ENCODE data around the gene AMN. TPM values are rescaled to one million over a fixed set of nuclear protein-coding genes. Genes with fewer than 3 reads are reported as not detected.

The AMN gene
- total RNA-seq, 2 donors from 2014 or later = 1.9 to 3.2 TPM

DNA sequence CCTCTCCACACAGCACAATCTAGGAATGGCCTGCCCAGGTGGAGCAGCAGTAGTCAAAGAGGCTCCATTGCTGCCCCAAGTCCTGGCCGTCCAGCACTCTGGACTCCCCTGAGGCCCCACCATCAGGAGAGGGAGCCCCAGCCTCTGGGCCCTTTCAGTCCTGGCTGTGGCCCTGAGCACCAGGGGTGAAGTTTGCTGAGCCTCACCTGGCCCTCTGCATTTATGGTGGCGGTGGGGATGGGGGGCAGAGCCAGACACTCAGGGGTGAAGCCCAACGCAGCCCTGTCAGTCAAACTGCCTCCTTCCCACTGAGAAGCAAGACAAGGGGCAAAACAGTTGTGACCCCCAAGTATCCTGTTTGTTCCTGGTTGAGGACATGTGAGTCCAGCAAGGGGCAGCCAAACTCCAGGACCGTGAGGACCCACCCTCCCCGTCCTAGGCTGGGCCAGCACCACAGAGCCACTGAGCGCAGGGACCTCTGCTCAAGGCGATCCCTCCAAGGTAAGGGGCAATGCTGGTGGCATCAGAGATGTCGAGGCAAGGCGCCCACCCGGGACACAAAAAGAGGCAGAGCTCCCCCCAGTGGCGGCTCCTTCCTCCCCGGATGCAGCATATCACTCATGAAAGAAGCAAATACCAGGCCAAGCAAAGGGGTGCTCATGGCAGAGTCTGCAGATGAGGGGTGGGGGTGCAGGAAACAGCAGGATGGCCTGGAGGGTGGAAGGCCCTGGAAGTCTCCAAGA is 4.8 kb upstream of the AMN start:
- Mint-ChIP-seq H3K4me3 (no peak overlapping the region), H3K27ac (no peak overlapping the region), H3K4me1 (no peaks in the 10 kb centered on the region), H3K27me3 (ENCODE audit: insufficient read depth) (no peaks in the 10 kb centered on the region), H3K9me3 (no peaks in the 10 kb centered on the region), H3K36me3 (ENCODE audit: low read depth) (no peaks in the 10 kb centered on the region)
- Histone ChIP-seq H3K9me3 (ENCODE audit: control insufficient read depth, low read length) (no peaks in the 10 kb centered on the region), H3K36me3 (ENCODE audit: control insufficient read depth, insufficient read depth, low read length) (no peaks in the 10 kb centered on the region), H3K4me3 (ENCODE audit: low read length) (no peak overlapping the region), H3K27ac (ENCODE audit: low read depth, low read length) (no peak overlapping the region), H3K27me3 (ENCODE audit: control insufficient read depth, insufficient read depth, low read length, poor library complexity, severe bottlenecking) (peaks cover 27% of the 10 kb centered on the region), H3K4me1 (ENCODE audit: control insufficient read depth, insufficient read depth, low read length) (no peaks in the 10 kb centered on the region), H3K9ac (ENCODE audit: extremely low read depth, low read length, poor library complexity, severe bottlenecking) (no peak overlapping the region)
- WGBS, 2 experiments (ENCODE audit: insufficient coverage in 1 of 2, insufficient read length in 1 of 2) = 40 to 49% methylated on average over 9 to 12 of the region's 12 CpGs
- DNase-seq = peak; percentile 92
- peak; percentile 88 for TF ChIP-seq CTCF (conservative IDR thresholded peaks at IDR 0.05)

DNA sequence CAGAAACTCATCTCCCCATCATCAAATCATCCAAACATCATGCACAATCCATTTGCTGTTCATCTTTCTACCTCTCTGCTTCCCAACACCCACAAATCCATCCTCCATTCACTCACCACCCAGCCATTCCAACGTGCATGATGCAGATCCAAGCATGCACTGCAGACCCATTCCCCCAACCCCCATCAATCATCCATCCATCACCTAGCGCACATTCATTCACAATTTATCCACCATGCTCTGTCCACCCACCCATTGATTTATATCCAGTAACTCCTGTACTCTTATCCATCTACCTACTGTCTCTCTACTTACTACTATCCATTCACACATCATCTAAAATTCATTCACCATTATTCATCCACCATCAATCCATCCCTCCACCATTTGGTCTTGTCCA is 4.0 kb upstream of the AMN start:
- Histone ChIP-seq H3K9me3 (ENCODE audit: control insufficient read depth, low read length) (no peaks in the 10 kb centered on the region), H3K4me1 (ENCODE audit: control insufficient read depth, insufficient read depth, low read length) (no peaks in the 10 kb centered on the region), H3K27ac (ENCODE audit: low read depth, low read length) (no peak overlapping the region), H3K36me3 (ENCODE audit: control insufficient read depth, insufficient read depth, low read length) (no peaks in the 10 kb centered on the region), H3K27me3 (ENCODE audit: control insufficient read depth, insufficient read depth, low read length, poor library complexity, severe bottlenecking) (peaks cover 35% of the 10 kb centered on the region), H3K4me3 (ENCODE audit: low read length) (no peak overlapping the region), H3K9ac (ENCODE audit: extremely low read depth, low read length, poor library complexity, severe bottlenecking) (no peak overlapping the region)
- TF ChIP-seq CTCF (conservative IDR thresholded peaks at IDR 0.05) = no peak
- Mint-ChIP-seq H3K9me3 (no peaks in the 10 kb centered on the region), H3K4me1 (no peaks in the 10 kb centered on the region), H3K27ac (no peak overlapping the region), H3K4me3 (no peak overlapping the region), H3K27me3 (ENCODE audit: insufficient read depth) (peaks cover 3% of the 10 kb centered on the region), H3K36me3 (ENCODE audit: low read depth) (no peaks in the 10 kb centered on the region)
- WGBS, 2 experiments (ENCODE audit: insufficient coverage in 1 of 2, insufficient read length in 1 of 2) = 60 to 61% methylated on average over 2 of the region's 2 CpGs
- no peak for DNase-seq

GRCh38 chr14:102920273-102920997 is 2.0 kb upstream of the AMN start:
- H3K36me3 ChIP-seq (ENCODE audit: control insufficient read depth, insufficient read depth, low read length) = no peaks in the 10 kb centered on the region
- peaks cover 5% of the 10 kb centered on the region for H3K4me1 ChIP-seq (ENCODE audit: control insufficient read depth, insufficient read depth, low read length)
- Mint-ChIP-seq H3K4me1 (no peaks in the 10 kb centered on the region), H3K36me3 (ENCODE audit: low read depth) (no peaks in the 10 kb centered on the region), H3K4me3 (no peak overlapping the region), H3K9me3 (no peaks in the 10 kb centered on the region), H3K27me3 (ENCODE audit: insufficient read depth) (peaks cover 13% of the 10 kb centered on the region), H3K27ac (no peak overlapping the region)
- no peak for DNase-seq
- 88 to 89% methylated on average over 3 to 5 of the region's 5 CpGs for WGBS, 2 experiments (ENCODE audit: insufficient coverage in 1 of 2, insufficient read length in 1 of 2)
- H3K9me3 ChIP-seq (ENCODE audit: control insufficient read depth, low read length) = no peaks in the 10 kb centered on the region
- H3K27me3 ChIP-seq (ENCODE audit: control insufficient read depth, insufficient read depth, low read length, poor library complexity, severe bottlenecking) = peaks cover 51% of the 10 kb centered on the region
- no peak overlapping the region for H3K4me3 ChIP-seq (ENCODE audit: low read length)
- TF ChIP-seq CTCF (conservative IDR thresholded peaks at IDR 0.05) = no peak
- H3K27ac ChIP-seq (ENCODE audit: low read depth, low read length) = no peak overlapping the region
- no peak overlapping the region for H3K9ac ChIP-seq (ENCODE audit: extremely low read depth, low read length, poor library complexity, severe bottlenecking)
